ENCODE results near the gene LCA5.
"Not testable (repeated sequence)": the region's sequence is repeated elsewhere in the genome, so short reads cannot be mapped to it uniquely, and the experiment has no call there.

LCA5 gene

GRCh38 chr6:79536954-79537747 is at the start of gene LCA5:
Gene LCA5, minus strand, starts transcription at chr6:79537430. Its CDS starts 18,536 bp downstream, at chr6:79518894.
- FAIRE-seq (peak; percentile 98), DNase-seq (ENCODE audit: insufficient read length, low spot score) (peak; percentile 74)
- TF ChIP-seq POLR2A (IDR thresholded peaks at IDR 0.05; ENCODE audit: low read depth, low read length): peak; percentile 52; the same call in 1 of the 2 replicates

DNA sequence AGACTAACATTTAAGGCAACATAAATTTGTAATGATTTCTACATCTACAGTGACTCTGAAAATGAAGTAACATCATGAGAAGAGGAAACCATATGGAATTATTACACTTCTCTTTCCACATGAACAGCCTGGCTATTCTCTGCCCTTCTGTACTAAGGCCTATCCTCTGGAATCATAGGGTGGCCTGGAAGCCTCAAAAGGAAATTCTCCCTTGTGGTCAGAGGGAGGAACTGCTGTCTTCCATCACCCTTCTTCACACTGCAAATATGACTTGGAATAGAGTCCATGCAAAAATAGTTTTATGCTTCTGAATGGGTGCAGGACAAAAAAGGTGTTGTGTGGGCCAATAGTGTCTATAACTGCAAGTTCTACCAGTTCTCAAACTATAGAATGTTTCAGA is 49.3 kb upstream of the LCA5 start:
- no peak for TF ChIP-seq POLR2A (IDR thresholded peaks at IDR 0.05; ENCODE audit: low read depth, low read length)
- DNase-seq (ENCODE audit: insufficient read length, low spot score): peak; percentile 21
- FAIRE-seq: peak; percentile 84

DNA sequence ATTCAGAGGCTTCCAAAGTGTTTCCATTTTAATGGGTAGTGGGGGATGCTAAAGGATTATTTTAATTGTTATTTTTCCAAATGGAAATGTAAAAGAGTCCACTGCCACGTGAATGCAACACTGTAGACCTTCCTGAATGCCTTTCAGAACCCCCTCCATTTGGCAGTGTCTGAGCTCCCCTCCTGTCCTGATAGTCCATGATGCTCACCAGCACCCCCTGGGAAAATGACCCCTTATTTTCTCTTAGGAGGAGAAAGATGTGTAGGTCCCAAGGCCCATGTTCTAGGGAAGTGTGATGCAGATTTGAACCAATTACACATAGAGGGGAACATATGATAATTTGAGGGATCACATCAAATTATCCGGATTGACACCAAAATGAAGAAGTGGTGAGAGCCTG is 47.1 kb upstream of the LCA5 start:
- TF ChIP-seq POLR2A (IDR thresholded peaks at IDR 0.05; ENCODE audit: low read depth, low read length): no peak
- DNase-seq (ENCODE audit: insufficient read length, low spot score): no peak
- no peak for FAIRE-seq

DNA sequence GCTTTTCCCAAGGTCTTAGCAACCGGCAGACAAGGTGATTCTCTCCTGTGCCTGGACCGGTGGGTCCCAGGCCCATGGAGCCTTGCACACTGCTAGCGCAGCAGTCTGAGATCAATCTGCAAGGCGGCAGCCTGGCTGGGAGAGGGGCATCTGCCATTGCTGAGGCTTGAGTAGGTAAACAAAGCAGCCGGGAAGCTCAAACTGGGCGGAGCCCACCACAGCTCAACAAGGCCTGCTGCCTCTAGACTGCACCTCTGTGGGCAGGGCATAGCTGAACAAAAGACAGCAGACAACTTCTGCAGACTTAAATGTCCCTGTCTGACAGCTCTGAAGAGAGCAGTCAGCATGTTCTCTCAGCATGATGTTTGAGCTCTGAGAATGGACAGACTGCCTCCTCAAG is 40.7 kb upstream of the LCA5 start:
- not testable (repeated sequence) for FAIRE-seq; DNase-seq (ENCODE audit: insufficient read length, low spot score)

- peak; percentile 21 for DNase-seq (ENCODE audit: insufficient read length, low spot score)
- FAIRE-seq: peak; percentile 88
- TF ChIP-seq POLR2A (IDR thresholded peaks at IDR 0.05; ENCODE audit: low read depth, low read length): no peak
Observed at GRCh38 chr6:79574630-79575225, 37.5 kb upstream of the LCA5 start.

DNA sequence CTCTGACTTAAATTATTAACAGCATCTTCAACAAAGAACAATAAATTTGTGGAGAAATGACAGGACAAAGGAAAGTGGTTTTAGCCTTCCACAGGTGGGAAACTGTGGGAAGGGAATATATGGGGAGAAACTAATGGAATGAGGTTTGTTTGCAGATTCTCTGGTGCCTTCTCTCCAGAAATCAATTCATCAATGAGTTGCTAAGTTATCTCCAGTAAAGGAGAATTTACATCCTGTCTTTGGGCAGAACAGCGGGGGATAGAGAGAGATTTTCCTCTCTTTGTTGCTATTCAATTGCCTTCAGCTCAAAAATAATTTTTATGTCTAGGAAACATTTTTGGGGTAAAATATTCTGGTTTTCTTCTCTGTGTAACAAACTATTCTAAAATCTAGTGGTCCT is 36.9 kb upstream of the LCA5 start:
- FAIRE-seq (no peak), DNase-seq (ENCODE audit: insufficient read length, low spot score) (no peak)
- no peak for TF ChIP-seq POLR2A (IDR thresholded peaks at IDR 0.05; ENCODE audit: low read depth, low read length)

GRCh38 chr6:79571030-79571367 is 33.8 kb upstream of the LCA5 start:
- DNase-seq (ENCODE audit: insufficient read length, low spot score) (no peak), FAIRE-seq (no peak)
- no peak for TF ChIP-seq POLR2A (IDR thresholded peaks at IDR 0.05; ENCODE audit: low read depth, low read length)

- TF ChIP-seq POLR2A (IDR thresholded peaks at IDR 0.05; ENCODE audit: low read depth, low read length): no peak
- peak; percentile 6 for DNase-seq (ENCODE audit: insufficient read length, low spot score)
- FAIRE-seq: peak; percentile 92
Observed at GRCh38 chr6:79570129-79571029, 33.1 kb upstream of the LCA5 start.

GRCh38 chr6:79568996-79569395 is 31.8 kb upstream of the LCA5 start:
- FAIRE-seq (no peak), DNase-seq (ENCODE audit: insufficient read length, low spot score) (no peak)
- TF ChIP-seq POLR2A (IDR thresholded peaks at IDR 0.05; ENCODE audit: low read depth, low read length): no peak

- no peak for DNase-seq (ENCODE audit: insufficient read length, low spot score)
- no peak for TF ChIP-seq POLR2A (IDR thresholded peaks at IDR 0.05; ENCODE audit: low read depth, low read length)
- no peak for FAIRE-seq
Observed at GRCh38 chr6:79564636-79565035, 27.4 kb upstream of the LCA5 start.

- FAIRE-seq (no peak), DNase-seq (ENCODE audit: insufficient read length, low spot score) (no peak)
- no peak for TF ChIP-seq POLR2A (IDR thresholded peaks at IDR 0.05; ENCODE audit: low read depth, low read length)
Observed at GRCh38 chr6:79559706-79560105, 22.5 kb upstream of the LCA5 start.

DNA sequence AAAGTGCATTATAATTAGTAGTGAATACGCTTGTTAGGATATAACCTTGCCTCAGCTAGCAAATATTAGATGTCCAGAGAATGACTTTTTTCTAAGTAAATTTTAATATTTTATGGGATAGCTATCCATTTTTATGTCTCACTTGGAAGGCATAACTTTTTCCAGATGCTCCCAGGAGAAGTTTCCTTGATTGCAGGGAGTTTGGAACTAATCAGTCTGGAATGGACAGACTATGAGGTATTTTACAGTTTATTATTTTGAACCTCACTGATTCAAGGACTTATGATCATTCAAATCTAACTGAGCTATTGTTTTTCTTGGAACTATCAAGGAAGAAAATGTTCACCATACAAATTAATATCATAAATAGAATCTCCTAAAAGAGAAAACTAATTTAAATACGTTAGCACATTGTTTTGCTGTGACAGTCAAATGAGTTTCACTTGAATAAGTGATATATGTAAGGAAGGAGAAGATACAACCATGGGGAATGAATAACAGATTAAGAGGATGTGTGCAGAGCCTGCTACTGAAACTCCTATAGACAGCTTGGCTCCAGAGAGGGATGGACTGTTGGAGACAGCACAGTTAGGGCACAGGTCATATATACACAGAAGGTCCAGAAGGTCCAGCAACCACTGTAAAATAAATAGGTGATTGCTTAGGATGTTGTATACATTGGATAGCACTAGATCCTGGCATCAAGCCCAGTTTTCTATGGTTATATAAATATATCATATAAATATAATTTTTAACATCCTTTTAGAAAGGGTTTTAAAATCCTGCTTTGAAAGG is 20.6 kb upstream of the LCA5 start:
- FAIRE-seq (no peak), DNase-seq (ENCODE audit: insufficient read length, low spot score) (no peak)
- TF ChIP-seq POLR2A (IDR thresholded peaks at IDR 0.05; ENCODE audit: low read depth, low read length): no peak

DNA sequence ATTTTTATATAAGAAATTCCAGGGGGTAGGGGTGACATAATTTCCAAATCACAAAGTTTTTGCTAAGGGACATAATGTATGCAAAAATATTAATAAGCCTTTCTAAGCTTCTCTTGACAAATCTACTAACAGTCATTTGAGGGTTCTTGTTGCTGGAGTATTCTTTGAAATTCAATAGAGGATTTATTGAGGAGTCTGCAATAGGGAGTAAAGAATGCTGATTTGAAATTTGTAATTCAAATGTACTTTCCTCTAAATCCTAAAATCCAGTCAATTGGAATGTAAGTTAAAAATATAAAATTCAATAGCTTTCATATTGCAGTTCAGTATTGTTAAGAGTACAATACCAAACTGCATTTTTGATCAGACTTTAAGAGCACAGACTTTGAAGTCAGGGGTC is 17.1 kb upstream of the LCA5 start:
- TF ChIP-seq POLR2A (IDR thresholded peaks at IDR 0.05; ENCODE audit: low read depth, low read length): no peak
- no peak for DNase-seq (ENCODE audit: insufficient read length, low spot score)
- no peak for FAIRE-seq

GRCh38 chr6:79551401-79551800 is 14.2 kb upstream of the LCA5 start:
- FAIRE-seq (no peak), DNase-seq (ENCODE audit: insufficient read length, low spot score) (no peak)
- no peak for TF ChIP-seq POLR2A (IDR thresholded peaks at IDR 0.05; ENCODE audit: low read depth, low read length)

All from H54 (cell line).